Liver (tissue), 9 donors: ENCODE data around the gene IGF2BP3. TPM values are rescaled to one million over a fixed set of nuclear protein-coding genes. Genes with fewer than 3 reads are reported as not detected.

Experiments
- DNase-seq: peaks from one replicate; pipeline ENCODE4 v3.0.0-alpha.2; 2017; ENCODE audit warnings: low spot score
- H3K27ac ChIP-seq, 2 donors: one replicate each; pipeline ENCODE4 v1.7.0; 2013; ENCODE audit warnings: inconsistent platforms in 2 of 2, low read length in 2 of 2, control low read depth in 1 of 2, low read depth in 1 of 2, mild to moderate bottlenecking in 1 of 2
- H3K27me3 ChIP-seq, 4 donors: one replicate each; pipeline versions ENCODE4 v1.6.1 to v1.7.0; 2013; ENCODE audit warnings: low read length in 3 of 4, inconsistent platforms in 1 of 4, mild to moderate bottlenecking in 1 of 4, moderate library complexity in 1 of 4; ENCODE audit not compliant: control insufficient read depth in 4 of 4, insufficient read depth in 4 of 4
- H3K36me3 ChIP-seq, 4 donors: one replicate each; pipeline versions ENCODE4 v1.6.1 to v1.7.0; 2013; ENCODE audit warnings: low read length in 3 of 4, mild to moderate bottlenecking in 3 of 4, low read depth in 1 of 4, moderate library complexity in 1 of 4; ENCODE audit not compliant: control insufficient read depth in 4 of 4, insufficient read depth in 3 of 4
- H3K4me1 ChIP-seq, 4 donors: one replicate each; pipeline versions ENCODE4 v1.6.1 to v1.7.0; 2013; ENCODE audit warnings: low read length in 3 of 4, mild to moderate bottlenecking in 3 of 4, moderate library complexity in 1 of 4; ENCODE audit not compliant: control insufficient read depth in 4 of 4, insufficient read depth in 4 of 4
- H3K4me3 ChIP-seq, 3 donors: one replicate each; pipeline versions ENCODE4 v1.6.1 to v1.7.0; 2013; ENCODE audit warnings: low read length in 3 of 3, control low read depth in 1 of 3, low read depth in 1 of 3, mild to moderate bottlenecking in 1 of 3
- H3K9ac ChIP-seq, 2 donors: one replicate each; pipeline ENCODE4 v1.7.0; 2013; ENCODE audit warnings: low read length in 2 of 2, mild to moderate bottlenecking in 2 of 2, moderate library complexity in 2 of 2, control low read depth in 1 of 2, low read depth in 1 of 2
- H3K9me3 ChIP-seq, 4 donors: one replicate each; pipeline versions ENCODE4 v1.6.1 to v1.7.0; 2013; ENCODE audit warnings: low read length in 3 of 4; ENCODE audit not compliant: control insufficient read depth in 4 of 4
- EGR1 ChIP-seq, 2 donors: IDR thresholded peaks; 2 replicates each; pipeline ENCODE4 v1.6.1; 2016 to 2018; ENCODE audit warnings: antibody characterized with exemption in 2 of 2, low read depth in 2 of 2
- FOXA1 ChIP-seq: IDR thresholded peaks from 2 replicates; pipeline ENCODE4 v1.6.1; 2016; ENCODE audit warnings: antibody characterized with exemption
- FOXA2 ChIP-seq: IDR thresholded peaks from 2 replicates; pipeline ENCODE4 v1.6.1; 2016; ENCODE audit warnings: antibody characterized with exemption
- HNF4G ChIP-seq: IDR thresholded peaks from 2 replicates; pipeline ENCODE4 v1.6.1; 2016; ENCODE audit warnings: antibody characterized with exemption
- JUND ChIP-seq, 2 donors: IDR thresholded peaks; 2 replicates each; pipeline ENCODE4 v1.6.1; 2016; ENCODE audit warnings: antibody characterized with exemption in 2 of 2
- RXRA ChIP-seq, 2 donors: IDR thresholded peaks; 2 replicates each; pipeline ENCODE4 v1.6.1; 2017 to 2018; ENCODE audit warnings: antibody characterized with exemption in 2 of 2, mild to moderate bottlenecking in 1 of 2
- YY1 ChIP-seq: IDR thresholded peaks from 2 replicates; pipeline ENCODE4 v1.6.1; 2016; ENCODE audit warnings: antibody characterized with exemption, mild to moderate bottlenecking
- WGBS: extraction: QIAGEN DNeasy Blood & Tissue Kit; methylation state at CpG from one replicate; pipeline ENCODE4 v1.1.7; 2013; 5-methylcytosine and 5-hydroxymethylcytosine counted together
- polyA plus RNA-seq, 2 donors: library from polyadenylated mRNA; stranded (reverse) in 1 of 2; unstranded in 1 of 2; fragments of 200-250 nt in 1 of 2; fragments of >200 nt in 1 of 2; fragmentation: Nextera tagmentation in 1 of 2; extraction: Ambion mirVana in 1 of 2; gene quantifications; one replicate each; pipeline versions ENCODE4 v1.2.1 to v1.2.3, GENCODE V29; 2013 to 2015
- total RNA-seq, 2 donors: library from RNA; depleted of rRNA; stranded (reverse); fragments of >200 nt; gene quantifications; one replicate each; pipeline ENCODE4 v1.2.3, GENCODE V29; 2014
- TF ChIP-seq, protein P1 (sequence below): fragments of 150-350 bp; IDR thresholded peaks from 2 replicates; pipeline ENCODE4 v1.5.1; 2017; ENCODE audit warnings: improper control_type of control experiment, low read depth, low read length; ENCODE audit not compliant: missing input control
- TF ChIP-seq, protein P2 (sequence below): IDR thresholded peaks from 2 replicates; pipeline ENCODE4 v1.6.1; 2016; ENCODE audit warnings: antibody characterized with exemption, mild to moderate bottlenecking
- TF ChIP-seq, protein P3 (sequence below): IDR thresholded peaks from 2 replicates; pipeline ENCODE4 v1.6.1; 2016; ENCODE audit warnings: antibody characterized with exemption
- TF ChIP-seq, protein P4 (sequence below): IDR thresholded peaks from 2 replicates; pipeline ENCODE4 v1.6.1; 2016; ENCODE audit warnings: antibody characterized with exemption
- donor health status: healthy.
- donor health status: healthy.
- donor health status: healthy.
- donor health status: healthy.
- donor health status: healthy.

Gene IGF2BP3
- total and polyA plus RNA-seq, 4 donors, result 0.17 to 28.4 (median 0.23) TPM; not detected in 1

DNA sequence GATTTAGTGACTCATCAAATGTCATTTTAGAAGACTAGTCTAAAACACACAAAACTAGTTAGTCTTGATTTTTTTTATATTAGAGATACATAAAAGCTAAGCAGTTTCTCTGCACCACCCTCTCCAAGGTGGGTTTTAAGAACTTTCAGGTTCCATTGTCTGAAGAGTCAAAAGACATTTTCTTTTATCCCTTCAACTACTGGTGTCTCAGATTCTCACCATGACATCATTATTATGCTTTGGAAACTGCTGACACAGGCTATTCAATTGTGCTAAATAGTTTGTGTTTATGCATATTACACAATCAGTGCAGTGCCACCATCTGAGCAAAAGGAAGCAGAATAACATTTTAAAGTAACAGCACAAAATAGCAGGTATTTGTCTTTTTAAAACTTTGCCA, 52.2 kb downstream of the IGF2BP3 start:
- Histone ChIP-seq H3K27ac (no peak overlapping the region), H3K4me3 (no peak overlapping the region), H3K9ac (no peak overlapping the region), H3K27me3 (no peaks in the 10 kb centered on the region), H3K9me3 (no peaks in the 10 kb centered on the region), H3K4me1 (no peaks in the 10 kb centered on the region), H3K36me3 (no peaks in the 10 kb centered on the region)
- no peak for DNase-seq
- TF ChIP-seq EGR1 (IDR thresholded peaks at IDR 0.05; ENCODE audit: low read depth in 2 of 2), result no peak
- no peak for TF ChIP-seq FOXA2
- TF ChIP-seq, protein P1, sequence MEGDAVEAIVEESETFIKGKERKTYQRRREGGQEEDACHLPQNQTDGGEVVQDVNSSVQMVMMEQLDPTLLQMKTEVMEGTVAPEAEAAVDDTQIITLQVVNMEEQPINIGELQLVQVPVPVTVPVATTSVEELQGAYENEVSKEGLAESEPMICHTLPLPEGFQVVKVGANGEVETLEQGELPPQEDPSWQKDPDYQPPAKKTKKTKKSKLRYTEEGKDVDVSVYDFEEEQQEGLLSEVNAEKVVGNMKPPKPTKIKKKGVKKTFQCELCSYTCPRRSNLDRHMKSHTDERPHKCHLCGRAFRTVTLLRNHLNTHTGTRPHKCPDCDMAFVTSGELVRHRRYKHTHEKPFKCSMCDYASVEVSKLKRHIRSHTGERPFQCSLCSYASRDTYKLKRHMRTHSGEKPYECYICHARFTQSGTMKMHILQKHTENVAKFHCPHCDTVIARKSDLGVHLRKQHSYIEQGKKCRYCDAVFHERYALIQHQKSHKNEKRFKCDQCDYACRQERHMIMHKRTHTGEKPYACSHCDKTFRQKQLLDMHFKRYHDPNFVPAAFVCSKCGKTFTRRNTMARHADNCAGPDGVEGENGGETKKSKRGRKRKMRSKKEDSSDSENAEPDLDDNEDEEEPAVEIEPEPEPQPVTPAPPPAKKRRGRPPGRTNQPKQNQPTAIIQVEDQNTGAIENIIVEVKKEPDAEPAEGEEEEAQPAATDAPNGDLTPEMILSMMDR, result no peak
- no peak for TF ChIP-seq HNF4G

DNA sequence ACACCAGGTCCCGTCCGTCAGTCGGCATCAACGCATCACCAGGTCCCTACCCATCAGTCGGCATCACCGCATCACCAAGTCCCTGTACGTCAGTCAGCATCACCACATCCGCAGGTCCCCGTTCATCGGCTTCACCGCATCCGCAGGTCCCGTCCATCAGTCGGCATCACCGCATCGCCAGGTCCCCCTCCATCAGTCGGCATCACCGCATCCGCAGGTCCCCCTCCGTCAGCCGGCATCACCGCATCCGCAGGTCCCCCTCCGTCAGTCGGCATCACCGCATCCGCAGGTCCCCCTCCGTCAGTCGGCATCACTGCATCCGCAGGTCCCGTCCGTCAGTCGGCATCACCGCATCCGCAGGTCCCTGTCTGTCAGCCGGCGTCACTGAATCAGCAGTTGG, 55.1 kb downstream of the IGF2BP3 start:
- Histone ChIP-seq H3K9ac (no peak overlapping the region), H3K4me3 (no peak overlapping the region), H3K27ac (no peak overlapping the region), H3K36me3 (no peaks in the 10 kb centered on the region), H3K9me3 (no peaks in the 10 kb centered on the region), H3K27me3 (no peaks in the 10 kb centered on the region), H3K4me1 (no peaks in the 10 kb centered on the region)
- TF ChIP-seq, protein P2, sequence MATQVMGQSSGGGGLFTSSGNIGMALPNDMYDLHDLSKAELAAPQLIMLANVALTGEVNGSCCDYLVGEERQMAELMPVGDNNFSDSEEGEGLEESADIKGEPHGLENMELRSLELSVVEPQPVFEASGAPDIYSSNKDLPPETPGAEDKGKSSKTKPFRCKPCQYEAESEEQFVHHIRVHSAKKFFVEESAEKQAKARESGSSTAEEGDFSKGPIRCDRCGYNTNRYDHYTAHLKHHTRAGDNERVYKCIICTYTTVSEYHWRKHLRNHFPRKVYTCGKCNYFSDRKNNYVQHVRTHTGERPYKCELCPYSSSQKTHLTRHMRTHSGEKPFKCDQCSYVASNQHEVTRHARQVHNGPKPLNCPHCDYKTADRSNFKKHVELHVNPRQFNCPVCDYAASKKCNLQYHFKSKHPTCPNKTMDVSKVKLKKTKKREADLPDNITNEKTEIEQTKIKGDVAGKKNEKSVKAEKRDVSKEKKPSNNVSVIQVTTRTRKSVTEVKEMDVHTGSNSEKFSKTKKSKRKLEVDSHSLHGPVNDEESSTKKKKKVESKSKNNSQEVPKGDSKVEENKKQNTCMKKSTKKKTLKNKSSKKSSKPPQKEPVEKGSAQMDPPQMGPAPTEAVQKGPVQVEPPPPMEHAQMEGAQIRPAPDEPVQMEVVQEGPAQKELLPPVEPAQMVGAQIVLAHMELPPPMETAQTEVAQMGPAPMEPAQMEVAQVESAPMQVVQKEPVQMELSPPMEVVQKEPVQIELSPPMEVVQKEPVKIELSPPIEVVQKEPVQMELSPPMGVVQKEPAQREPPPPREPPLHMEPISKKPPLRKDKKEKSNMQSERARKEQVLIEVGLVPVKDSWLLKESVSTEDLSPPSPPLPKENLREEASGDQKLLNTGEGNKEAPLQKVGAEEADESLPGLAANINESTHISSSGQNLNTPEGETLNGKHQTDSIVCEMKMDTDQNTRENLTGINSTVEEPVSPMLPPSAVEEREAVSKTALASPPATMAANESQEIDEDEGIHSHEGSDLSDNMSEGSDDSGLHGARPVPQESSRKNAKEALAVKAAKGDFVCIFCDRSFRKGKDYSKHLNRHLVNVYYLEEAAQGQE, result no peak
- WGBS, result 98% methylated on average over 37 of the region's 37 CpGs
- no peak for DNase-seq

DNA sequence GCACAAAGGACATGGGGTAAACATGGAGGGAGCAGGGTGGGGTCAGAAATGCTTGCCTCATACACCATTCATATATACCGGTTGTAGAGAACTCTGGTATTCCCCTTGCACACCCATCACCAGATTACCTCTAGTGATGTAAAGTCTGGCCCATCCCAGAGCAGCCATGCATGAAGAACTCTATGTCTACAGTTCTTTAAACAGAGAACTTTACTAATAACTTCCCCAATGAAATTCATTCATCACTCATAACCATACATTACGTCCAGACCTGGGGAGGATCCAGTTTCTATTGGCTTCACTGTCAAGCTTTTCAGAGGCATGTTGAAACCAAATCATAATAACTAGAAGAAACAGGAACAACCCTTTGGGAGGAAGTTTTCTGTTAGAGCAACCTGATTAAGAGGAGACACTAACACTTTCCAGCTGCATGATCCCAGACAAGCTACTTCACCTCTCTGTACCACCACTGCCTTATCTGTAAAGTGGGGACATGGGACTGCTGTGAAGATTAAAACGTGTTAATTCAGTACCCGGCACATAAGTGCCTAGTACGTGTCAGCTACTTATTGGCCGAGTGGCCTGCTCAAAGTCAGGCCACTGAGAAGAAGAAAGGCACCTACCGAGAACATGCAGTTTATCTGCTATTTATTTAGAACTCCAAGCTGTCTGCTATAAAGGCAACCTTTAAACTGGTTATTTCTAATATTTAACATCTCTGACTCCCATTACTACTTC, 59.7 kb downstream of the IGF2BP3 start:
- Histone ChIP-seq H3K36me3 (no peaks in the 10 kb centered on the region), H3K9ac (no peak overlapping the region), H3K4me1 (no peaks in the 10 kb centered on the region), H3K4me3 (no peak overlapping the region), H3K27ac (no peak overlapping the region), H3K27me3 (no peaks in the 10 kb centered on the region), H3K9me3 (no peaks in the 10 kb centered on the region)
- TF ChIP-seq FOXA1, result no peak
- TF ChIP-seq FOXA2, result no peak
- TF ChIP-seq EGR1 (IDR thresholded peaks at IDR 0.05; ENCODE audit: low read depth in 2 of 2), result no peak
- no peak for TF ChIP-seq YY1
- TF ChIP-seq, protein P3, sequence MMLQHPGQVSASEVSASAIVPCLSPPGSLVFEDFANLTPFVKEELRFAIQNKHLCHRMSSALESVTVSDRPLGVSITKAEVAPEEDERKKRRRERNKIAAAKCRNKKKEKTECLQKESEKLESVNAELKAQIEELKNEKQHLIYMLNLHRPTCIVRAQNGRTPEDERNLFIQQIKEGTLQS, result no peak
- TF ChIP-seq, protein P4, sequence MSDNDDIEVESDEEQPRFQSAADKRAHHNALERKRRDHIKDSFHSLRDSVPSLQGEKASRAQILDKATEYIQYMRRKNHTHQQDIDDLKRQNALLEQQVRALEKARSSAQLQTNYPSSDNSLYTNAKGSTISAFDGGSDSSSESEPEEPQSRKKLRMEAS, result no peak
- no peak for TF ChIP-seq RXRA (IDR thresholded peaks at IDR 0.05)
- no peak for TF ChIP-seq JUND (IDR thresholded peaks at IDR 0.05)
- TF ChIP-seq, protein P1, result no peak
- TF ChIP-seq, protein P2, result no peak
- 88% methylated on average over 7 of the region's 7 CpGs for WGBS
- no peak for DNase-seq
